Hindlimb muscle (tissue), 1 donor: ENCODE data around the gene ZP2. TPM values are rescaled to one million over a fixed set of nuclear protein-coding genes. Genes with fewer than 3 reads are reported as not detected.

Experiments used
- polyA plus RNA-seq: library from polyadenylated mRNA; unstranded; fragments of 120-200 nt; gene quantifications from one replicate; pipeline ENCODE4 v1.2.1, GENCODE V29; 2013; ENCODE audit not compliant: insufficient read length

Gene ZP2
- polyA plus RNA-seq, 1 donor, result 0.18 TPM

Other genes with a start within 250 kb of the ZP2 start
- gene DNAH3, start 60.7 kb downstream of the ZP2 start, polyA plus RNA-seq, result 0.17 TPM
- 37.4 TPM for gene LDAF1, start 52.9 kb downstream of the ZP2 start, polyA plus RNA-seq
- not detected for gene ANKS4B, start 22.1 kb upstream of the ZP2 start, polyA plus RNA-seq
- not detected for gene CRYM, start 66.7 kb upstream of the ZP2 start, polyA plus RNA-seq